Lower leg skin (tissue), 3 donors: ENCODE data around the gene TRNT1.

Experiments
- CTCF ChIP-seq, 3 donors: fragments of 450-650 bp; IDR thresholded peaks; one replicate each; pipeline ENCODE4 v1.5.1; 2016; ENCODE audit warnings: antibody characterized with exemption in 3 of 3, mild to moderate bottlenecking in 3 of 3, moderate library complexity in 2 of 3
- POLR2A ChIP-seq, 2 donors: fragments of 450-650 bp; IDR thresholded peaks; one replicate each; pipeline ENCODE4 v1.6.1; 2016 to 2017; ENCODE audit warnings: antibody characterized with exemption in 2 of 2, mild to moderate bottlenecking in 1 of 2, moderate library complexity in 1 of 2

GRCh38 chr3:3178498-3179328 lies 52.0 kb downstream of the TRNT1 start:
- TF ChIP-seq CTCF (IDR thresholded peaks at IDR 0.05) (no peak), POLR2A (IDR thresholded peaks at IDR 0.05) (no peak)
